SU-DHL-6 (cell line): ENCODE measurements around the gene DOCK1.

Source experiments
- H2AFZ ChIP-seq: fragments of 200-600 bp; sonication (generic); 2 replicates; pipeline ENCODE4 v1.6.1; 2014; ENCODE audit warnings: low read depth, mild to moderate bottlenecking, moderate library complexity, mixed read lengths, antibody characterized with exemption, low read length; ENCODE audit not compliant: severe bottlenecking
- H3F3A ChIP-seq: fragments of 200-600 bp; shearing (Covaris generic); 2 replicates; pipeline ENCODE4 v1.6.0; 2016; ENCODE audit warnings: antibody characterized with exemption, mild to moderate bottlenecking; ENCODE audit not compliant: insufficient read depth
- H3K27ac ChIP-seq: fragments of 200-600 bp; sonication (generic); 2 replicates; pipeline ENCODE4 v1.5.1; 2016; ENCODE audit warnings: low read depth, mild to moderate bottlenecking, low read length, moderate library complexity, mixed read lengths
- H3K27me3 ChIP-seq: fragments of 200-600 bp; sonication (generic), shearing (Covaris generic); 2 replicates; pipeline ENCODE4 v1.6.0; 2014; ENCODE audit warnings: mild to moderate bottlenecking, low read length
- H3K36me3 ChIP-seq: fragments of 200-600 bp; sonication (generic); 2 replicates; pipeline ENCODE4 v1.6.1; 2014; ENCODE audit warnings: mild to moderate bottlenecking, low read length, mixed read lengths
- H3K4me2 ChIP-seq: fragments of 300-600, 200-600 bp; shearing (Covaris generic), sonication (generic); 2 replicates; pipeline ENCODE4 v1.6.0; 2014; ENCODE audit warnings: low read length, low read depth, mild to moderate bottlenecking; ENCODE audit not compliant: poor library complexity, severe bottlenecking
- H3K4me3 ChIP-seq: fragments of 200-600 bp; sonication (generic); 2 replicates; pipeline ENCODE4 v1.5.1; 2014; ENCODE audit warnings: antibody characterized with exemption, low read length, mild to moderate bottlenecking, mixed read lengths; ENCODE audit not compliant: insufficient read depth, poor library complexity, severe bottlenecking
- H3K79me2 ChIP-seq: fragments of 200-600 bp; sonication (generic); 2 replicates; pipeline ENCODE4 v1.6.1; 2014; ENCODE audit warnings: mild to moderate bottlenecking, low read length, moderate library complexity; ENCODE audit not compliant: insufficient read depth
- H3K9ac ChIP-seq: fragments of 200-600 bp; sonication (generic); 2 replicates; pipeline ENCODE4 v1.7.0; 2014; ENCODE audit warnings: mild to moderate bottlenecking, low read length
- H3K9me2 ChIP-seq: fragments of 200-600 bp; sonication (generic); replicated peaks from 2 replicates; pipeline ENCODE4 v1.6.1; 2014; ENCODE audit warnings: low read length; ENCODE audit not compliant: insufficient read depth
- H3K9me3 ChIP-seq: fragments of 200-600 bp; sonication (generic); 2 replicates; pipeline ENCODE4 v1.6.1; 2014; ENCODE audit warnings: low read length, mixed read lengths; ENCODE audit not compliant: insufficient read depth
- H4K20me1 ChIP-seq: fragments of 200-600 bp; sonication (generic); 2 replicates; pipeline ENCODE4 v1.6.1; 2014; ENCODE audit warnings: low read depth, mild to moderate bottlenecking, antibody characterized with exemption, low read length, moderate library complexity, mixed read lengths
- CTCF ChIP-seq: fragments of 200-600 bp; sonication (generic); IDR thresholded peaks from one replicate; pipeline ENCODE4 v1.5.1; 2017; ENCODE audit warnings: antibody characterized with exemption, mild to moderate bottlenecking, low read length, moderate library complexity; ENCODE audit not compliant: insufficient read depth, poor library complexity, severe bottlenecking
- EZH2phosphoT487 ChIP-seq: fragments of 200-600 bp; sonication (generic), shearing (Covaris generic); conservative IDR thresholded peaks from 2 replicates; pipeline ENCODE4 v1.6.1; 2018; ENCODE audit warnings: mild to moderate bottlenecking, antibody characterized with exemption, low read length, moderate library complexity, mixed read lengths

The DOCK1 gene

DNA sequence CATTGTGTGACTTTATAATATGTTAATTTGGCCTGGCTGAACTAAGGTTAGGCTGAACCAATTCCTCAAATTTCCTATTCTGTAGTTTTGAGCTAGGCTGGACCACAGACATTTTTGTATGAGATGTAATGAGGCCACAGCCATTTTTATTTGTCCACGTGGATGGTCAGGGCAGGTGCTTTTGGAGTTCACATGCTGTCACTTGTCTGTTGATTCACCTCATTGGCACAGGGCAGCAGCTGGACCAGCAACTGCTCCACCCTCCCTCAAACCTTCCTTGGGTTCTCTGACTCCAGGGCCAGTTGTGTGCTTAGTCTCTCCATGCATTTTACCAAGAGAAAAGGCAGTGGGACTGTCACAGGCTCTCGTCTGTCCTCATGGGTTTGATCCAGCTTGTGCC, 567.7 kb downstream of the DOCK1 start:
- Histone ChIP-seq H3K27me3 (no peaks in the 10 kb centered on the region), H3K79me2 (no peaks in the 10 kb centered on the region), H3K9me2 (no peaks in the 10 kb centered on the region), H2AFZ (no peak overlapping the region), H3K4me3 (no peak overlapping the region), H3K4me2 (no peak overlapping the region), H3K27ac (no peak overlapping the region), H3F3A (no peaks in the 10 kb centered on the region), H3K9me3 (no peaks in the 10 kb centered on the region), H3K36me3 (no peaks in the 10 kb centered on the region), H3K9ac (no peak overlapping the region), H4K20me1 (no peaks in the 10 kb centered on the region)
- TF ChIP-seq EZH2phosphoT487 (no peak), CTCF (no peak)

DNA sequence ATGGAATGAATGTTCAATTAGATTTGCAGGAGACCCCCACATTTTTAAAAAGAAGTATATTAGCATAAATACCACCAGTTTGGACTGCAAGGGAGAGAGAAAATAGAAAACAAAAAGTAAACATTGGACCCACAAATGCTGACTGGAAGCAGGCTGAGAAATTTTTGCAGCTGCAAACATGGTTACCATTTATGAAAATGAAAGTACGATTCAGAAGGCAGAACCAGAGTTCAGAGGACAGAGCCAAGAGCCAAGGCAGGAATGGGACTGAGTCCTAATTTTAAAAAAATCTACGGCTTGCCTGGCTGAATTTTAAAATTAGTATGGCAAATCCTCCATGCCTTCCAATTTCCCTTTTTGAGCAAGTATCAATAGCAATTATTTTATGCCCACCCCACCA, 569.3 kb downstream of the DOCK1 start:
- H3K27me3 ChIP-seq = no peaks in the 10 kb centered on the region
- H3K4me2 ChIP-seq = no peak overlapping the region
- H3K9ac ChIP-seq = no peak overlapping the region
- no peak overlapping the region for H3K27ac ChIP-seq
- no peaks in the 10 kb centered on the region for H3K79me2 ChIP-seq
- H3K9me2 ChIP-seq = no peaks in the 10 kb centered on the region
- no peak for TF ChIP-seq EZH2phosphoT487
- TF ChIP-seq CTCF = no peak
- H3K36me3 ChIP-seq = no peaks in the 10 kb centered on the region
- H4K20me1 ChIP-seq = no peaks in the 10 kb centered on the region
- no peak overlapping the region for H3K4me3 ChIP-seq
- H3F3A ChIP-seq = no peaks in the 10 kb centered on the region
- no peak overlapping the region for H2AFZ ChIP-seq
- H3K9me3 ChIP-seq = no peaks in the 10 kb centered on the region

DNA sequence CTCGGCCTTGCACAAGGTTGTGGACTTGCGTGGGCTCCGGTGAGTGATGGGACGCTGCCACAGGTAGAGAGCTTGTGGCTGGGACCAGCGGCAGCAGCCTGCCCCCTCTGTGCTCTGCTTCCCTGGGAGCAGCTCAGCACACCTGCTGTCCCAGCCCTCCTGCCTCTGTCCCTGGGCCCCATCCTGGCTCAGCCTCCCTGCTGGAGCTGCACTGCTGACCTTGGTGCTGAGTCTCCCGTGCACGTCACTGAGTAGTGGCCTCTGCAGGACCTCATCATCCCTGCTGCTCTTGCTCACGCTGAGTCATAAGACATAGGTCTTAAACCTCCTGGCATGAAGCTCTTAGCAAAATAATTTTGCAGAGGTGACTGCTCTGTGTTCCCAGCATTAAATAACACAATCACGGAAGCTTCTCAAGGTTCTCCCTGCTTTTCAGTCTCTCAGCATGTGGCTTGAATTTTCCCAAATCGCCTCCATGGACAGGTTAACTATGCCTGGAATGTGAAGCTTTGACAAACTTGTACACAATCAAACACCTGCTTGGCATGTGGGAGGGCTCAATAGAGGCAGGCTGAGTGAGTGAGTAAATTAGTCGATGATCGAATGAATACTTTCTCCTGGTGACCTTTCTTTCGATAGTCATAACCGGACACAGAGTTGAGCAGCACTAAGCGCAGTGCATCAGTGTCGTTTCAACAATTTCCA, 580.1 kb downstream of the DOCK1 start:
- no peaks in the 10 kb centered on the region for H3K79me2 ChIP-seq
- no peaks in the 10 kb centered on the region for H3K36me3 ChIP-seq
- H3F3A ChIP-seq = no peaks in the 10 kb centered on the region
- TF ChIP-seq CTCF (no peak), EZH2phosphoT487 (no peak)
- no peak overlapping the region for H3K4me2 ChIP-seq
- no peaks in the 10 kb centered on the region; the same call in 1 of the 2 replicates for H3K9me2 ChIP-seq
- no peak overlapping the region for H3K4me3 ChIP-seq
- no peak overlapping the region for H3K9ac ChIP-seq
- no peak overlapping the region for H2AFZ ChIP-seq
- no peaks in the 10 kb centered on the region for H3K9me3 ChIP-seq
- H3K27ac ChIP-seq = no peak overlapping the region
- no peaks in the 10 kb centered on the region for H4K20me1 ChIP-seq
- no peaks in the 10 kb centered on the region for H3K27me3 ChIP-seq
